Peyer's patch (tissue), 4 donors: ENCODE measurements around the gene PHKB. TPM values are rescaled to one million over a fixed set of nuclear protein-coding genes. Genes with fewer than 3 reads are reported as not detected.

Experiments used
- DNase-seq, 3 donors: peaks; one replicate each; pipeline ENCODE4 v3.0.0-alpha.2; 2017 to 2019
- H3K27ac ChIP-seq, 4 donors: fragments of 200-600 bp; sonication (generic); one replicate each; pipeline ENCODE4 v1.5.1; 2016 to 2019
- H3K27me3 ChIP-seq, 2 donors: fragments of 200-600 bp; sonication (generic); one replicate each; pipeline ENCODE4 v1.5.1; 2019
- H3K36me3 ChIP-seq, 3 donors: fragments of 200-600 bp; sonication (generic); one replicate each; pipeline ENCODE4 v1.5.1; 2016 to 2019
- H3K4me1 ChIP-seq, 4 donors: fragments of 200-600 bp; sonication (generic); one replicate each; pipeline ENCODE4 v1.5.1; 2016 to 2019
- H3K4me3 ChIP-seq, 4 donors: fragments of 200-600 bp; sonication (generic); 1 replicate in 3 of 4; 2 replicates in 1 of 4; pipeline ENCODE4 v1.5.1; 2016 to 2019; ENCODE audit warnings: mild to moderate bottlenecking in 1 of 4
- H3K9me3 ChIP-seq, 4 donors: fragments of 200-600 bp; sonication (generic); one replicate each; pipeline ENCODE4 v1.5.1; 2016 to 2019; ENCODE audit warnings: mild to moderate bottlenecking in 1 of 4
- POLR2A ChIP-seq, 2 donors: fragments of 450-650 bp; IDR thresholded peaks; one replicate each; pipeline ENCODE4 v1.5.1; 2017; ENCODE audit warnings: antibody characterized with exemption in 2 of 2, mild to moderate bottlenecking in 2 of 2, moderate library complexity in 2 of 2
- total RNA-seq, 4 donors: library from RNA; depleted of rRNA; stranded (reverse); fragments of >200 nt; gene quantifications; one replicate each; pipeline ENCODE4 v1.1.0, GENCODE V29; 2016
- TF ChIP-seq, protein P1 (sequence below), 6 experiments: fragments of 450-650 bp in 4 of 6; fragments of 200-600 bp in 2 of 6; sonication (generic) in 1 of 6; IDR thresholded peaks; one replicate each; pipeline ENCODE4 v1.5.1; 2017 to 2019; ENCODE audit warnings: antibody characterized with exemption in 6 of 6, mild to moderate bottlenecking in 3 of 6, moderate library complexity in 1 of 6

Gene PHKB
- total RNA-seq, 4 donors from 2014 or later = 124 to 180 (median 142) TPM

DNA sequence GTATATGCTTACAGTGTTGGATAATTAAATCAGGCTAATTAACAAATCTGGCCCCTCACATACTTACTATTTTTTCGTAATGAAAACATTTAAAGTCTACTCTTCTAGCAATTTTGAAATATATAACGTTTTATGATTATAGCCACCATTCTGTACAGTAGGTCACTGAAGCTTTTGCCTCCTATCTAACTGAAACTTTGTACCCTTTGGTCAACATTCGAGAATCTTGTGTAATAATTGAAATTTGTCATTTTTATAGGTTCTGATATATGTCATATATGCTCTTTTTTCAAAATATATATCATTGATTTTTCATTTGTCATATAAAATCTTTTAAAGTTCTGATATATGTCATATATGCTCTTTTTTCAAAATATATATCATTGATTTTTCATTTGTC lies 12.7 kb downstream of the PHKB start:
- H3K36me3 ChIP-seq = no peaks in the 10 kb centered on the region
- H3K9me3 ChIP-seq = no peaks in the 10 kb centered on the region
- no peak for DNase-seq
- H3K4me3 ChIP-seq = no peak overlapping the region
- TF ChIP-seq, protein P1, sequence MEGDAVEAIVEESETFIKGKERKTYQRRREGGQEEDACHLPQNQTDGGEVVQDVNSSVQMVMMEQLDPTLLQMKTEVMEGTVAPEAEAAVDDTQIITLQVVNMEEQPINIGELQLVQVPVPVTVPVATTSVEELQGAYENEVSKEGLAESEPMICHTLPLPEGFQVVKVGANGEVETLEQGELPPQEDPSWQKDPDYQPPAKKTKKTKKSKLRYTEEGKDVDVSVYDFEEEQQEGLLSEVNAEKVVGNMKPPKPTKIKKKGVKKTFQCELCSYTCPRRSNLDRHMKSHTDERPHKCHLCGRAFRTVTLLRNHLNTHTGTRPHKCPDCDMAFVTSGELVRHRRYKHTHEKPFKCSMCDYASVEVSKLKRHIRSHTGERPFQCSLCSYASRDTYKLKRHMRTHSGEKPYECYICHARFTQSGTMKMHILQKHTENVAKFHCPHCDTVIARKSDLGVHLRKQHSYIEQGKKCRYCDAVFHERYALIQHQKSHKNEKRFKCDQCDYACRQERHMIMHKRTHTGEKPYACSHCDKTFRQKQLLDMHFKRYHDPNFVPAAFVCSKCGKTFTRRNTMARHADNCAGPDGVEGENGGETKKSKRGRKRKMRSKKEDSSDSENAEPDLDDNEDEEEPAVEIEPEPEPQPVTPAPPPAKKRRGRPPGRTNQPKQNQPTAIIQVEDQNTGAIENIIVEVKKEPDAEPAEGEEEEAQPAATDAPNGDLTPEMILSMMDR (IDR thresholded peaks at IDR 0.05) = no peak
- TF ChIP-seq POLR2A (IDR thresholded peaks at IDR 0.05) = no peak
- no peaks in the 10 kb centered on the region for H3K27me3 ChIP-seq
- H3K27ac ChIP-seq = no peak overlapping the region
- peaks cover 0 to 6% (median 0%) of the 10 kb centered on the region in 4 donors for H3K4me1 ChIP-seq

DNA sequence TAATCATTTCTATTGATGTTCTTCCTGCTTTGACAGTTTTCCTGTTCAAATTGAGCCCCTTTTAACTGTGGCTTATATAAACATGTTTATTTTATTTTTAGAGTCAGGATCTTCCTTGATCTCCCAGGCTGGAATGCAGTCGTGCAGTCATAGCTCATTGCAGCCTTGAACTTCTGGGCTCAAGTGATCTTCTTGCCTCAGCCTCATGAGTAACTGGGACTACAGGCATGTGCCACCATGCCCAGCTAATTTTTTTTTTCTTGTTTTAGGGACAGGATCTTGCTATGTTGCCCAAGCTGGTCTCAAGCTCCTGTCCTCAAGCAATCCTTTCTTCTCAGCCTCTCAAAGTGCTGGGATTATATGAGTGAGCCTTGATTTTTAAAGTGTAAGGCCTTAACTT lies 14.7 kb downstream of the PHKB start:
- Histone ChIP-seq H3K27me3 (no peaks in the 10 kb centered on the region), H3K4me1 (no peaks in the 10 kb centered on the region), H3K9me3 (no peaks in the 10 kb centered on the region), H3K27ac (no peak overlapping the region), H3K4me3 (no peak overlapping the region), H3K36me3 (no peaks in the 10 kb centered on the region)
- DNase-seq = no peak
- TF ChIP-seq POLR2A (IDR thresholded peaks at IDR 0.05) = no peak
- TF ChIP-seq, protein P1 (IDR thresholded peaks at IDR 0.05) = no peak

DNA sequence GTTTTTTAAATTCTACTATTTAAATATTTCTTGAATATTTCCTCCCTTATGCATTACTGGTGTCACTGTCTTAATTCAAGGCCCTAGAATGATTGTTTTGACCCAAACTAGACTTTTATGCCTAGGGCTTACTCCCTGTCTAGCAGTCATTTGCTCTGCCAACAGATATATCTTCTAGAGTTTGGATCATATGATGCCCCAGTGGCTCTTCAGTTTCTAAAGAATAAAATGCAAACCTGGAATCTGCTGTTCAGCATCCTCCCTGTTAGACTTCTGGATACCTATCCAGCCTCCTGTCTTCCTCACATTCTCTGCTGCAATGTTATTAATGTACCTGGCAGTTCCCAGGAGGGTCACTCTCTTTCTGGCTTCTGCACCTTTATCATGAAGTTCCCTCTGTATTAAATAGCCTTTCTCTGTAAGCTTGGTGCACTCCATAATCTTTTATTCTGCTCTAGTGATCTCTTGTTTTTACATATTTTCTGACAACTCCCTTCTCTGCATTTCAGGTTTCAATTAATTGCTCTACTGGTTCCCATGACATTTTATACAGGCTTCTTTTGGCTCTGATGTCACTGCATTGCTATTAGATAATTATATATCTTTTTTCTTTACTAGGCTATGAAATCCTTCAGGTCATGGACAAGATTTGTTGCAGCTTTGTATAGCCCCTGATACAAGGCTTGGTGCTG lies 15.7 kb downstream of the PHKB start:
- H3K4me1 ChIP-seq = no peaks in the 10 kb centered on the region
- H3K4me3 ChIP-seq = no peak overlapping the region
- H3K27ac ChIP-seq = no peak overlapping the region
- no peaks in the 10 kb centered on the region for H3K36me3 ChIP-seq
- DNase-seq = no peak
- no peak for TF ChIP-seq POLR2A (IDR thresholded peaks at IDR 0.05)
- no peaks in the 10 kb centered on the region for H3K9me3 ChIP-seq
- H3K27me3 ChIP-seq = no peaks in the 10 kb centered on the region

DNA sequence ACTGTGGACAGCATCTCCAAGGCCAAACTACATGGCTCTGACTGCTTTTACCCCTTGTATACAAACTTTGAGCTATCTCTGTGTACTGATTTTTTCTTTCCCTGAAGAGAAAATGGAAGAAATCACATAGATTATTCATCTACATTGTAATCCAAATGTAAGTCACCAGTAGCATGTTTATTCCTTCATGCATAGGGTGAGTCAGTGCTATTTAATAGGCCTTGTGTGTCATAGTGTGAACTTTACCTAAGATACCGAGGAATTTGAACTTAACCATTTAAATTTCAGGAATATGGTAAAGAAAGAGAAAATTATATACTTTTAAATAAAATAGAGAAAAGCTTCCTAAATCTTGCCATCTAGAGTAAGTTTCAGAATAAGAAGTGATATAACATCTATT lies 16.5 kb downstream of the PHKB start:
- H3K4me1 ChIP-seq = no peaks in the 10 kb centered on the region
- TF ChIP-seq, protein P1 (IDR thresholded peaks at IDR 0.05) = no peak

DNA sequence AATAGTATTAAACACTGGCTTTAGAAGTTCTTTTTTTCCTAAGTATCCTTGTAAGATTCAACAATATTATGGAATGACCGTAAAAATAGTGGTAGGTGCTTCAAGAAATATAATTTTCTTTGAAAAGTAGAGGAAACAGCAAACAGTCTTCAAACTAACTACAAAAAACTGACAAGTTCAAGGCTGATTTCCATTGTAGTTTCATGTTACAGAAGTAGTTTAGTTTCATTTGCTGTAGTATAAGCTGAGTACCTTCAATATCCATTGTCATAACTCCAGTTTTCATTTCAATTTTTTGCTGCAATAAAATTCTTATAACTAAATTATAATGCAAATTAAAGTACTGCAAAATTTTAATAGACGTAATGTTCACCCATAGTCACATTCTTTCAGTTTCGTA lies 19.3 kb downstream of the PHKB start:
- TF ChIP-seq, protein P1 (IDR thresholded peaks at IDR 0.05) = no peak
- no peak for TF ChIP-seq POLR2A (IDR thresholded peaks at IDR 0.05)
- no peak for DNase-seq
- H3K4me1 ChIP-seq = no peaks in the 10 kb centered on the region

More for the DNA sequence above, 16.5 kb downstream of the PHKB start:
- no peaks in the 10 kb centered on the region for H3K9me3 ChIP-seq
- no peak overlapping the region for H3K4me3 ChIP-seq
- no peak overlapping the region for H3K27ac ChIP-seq
- no peak for DNase-seq
- H3K36me3 ChIP-seq = no peaks in the 10 kb centered on the region
- H3K27me3 ChIP-seq = no peaks in the 10 kb centered on the region

DNA sequence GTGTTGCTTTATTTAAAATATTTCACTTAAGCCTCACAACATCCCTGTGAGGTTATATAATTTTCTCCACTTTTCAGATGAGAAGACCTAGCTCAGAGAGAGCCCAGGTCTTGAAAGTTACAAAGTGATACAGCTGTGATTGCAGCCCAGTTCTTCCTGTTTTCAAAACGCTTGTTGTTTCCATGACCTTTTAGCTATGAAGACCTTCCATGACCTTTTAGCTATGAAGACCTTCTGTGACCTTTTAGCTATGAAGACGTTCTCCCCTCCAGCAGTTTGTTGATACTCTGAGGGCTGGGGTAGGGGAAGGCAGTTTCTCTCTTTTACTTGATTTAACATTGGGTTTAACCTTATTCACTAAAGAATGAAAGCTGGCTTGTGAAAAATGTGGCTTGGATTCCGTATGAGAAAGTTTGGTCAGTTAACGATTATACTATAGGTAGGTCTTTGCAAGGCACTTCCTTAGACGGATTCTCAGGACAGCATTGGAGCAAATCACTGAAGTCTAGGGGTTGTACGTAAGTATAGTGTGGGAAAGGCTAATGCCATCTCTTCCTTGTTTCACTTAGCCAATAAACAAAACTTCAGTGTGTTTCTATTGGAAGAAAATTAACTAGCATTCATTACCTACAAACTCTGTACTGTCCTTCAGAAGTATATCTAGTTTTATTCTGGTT lies 20.7 kb downstream of the PHKB start:
- no peak overlapping the region for H3K4me3 ChIP-seq
- TF ChIP-seq, protein P1 (IDR thresholded peaks at IDR 0.05) = no peak
- TF ChIP-seq POLR2A (IDR thresholded peaks at IDR 0.05) = no peak
- no peak for DNase-seq
- H3K36me3 ChIP-seq = no peaks in the 10 kb centered on the region
- no peaks in the 10 kb centered on the region for H3K27me3 ChIP-seq
- H3K4me1 ChIP-seq = no peaks in the 10 kb centered on the region
- H3K9me3 ChIP-seq = no peaks in the 10 kb centered on the region
- no peak overlapping the region for H3K27ac ChIP-seq

More for the DNA sequence above, 19.3 kb downstream of the PHKB start:
- Histone ChIP-seq H3K27me3 (no peaks in the 10 kb centered on the region), H3K36me3 (no peaks in the 10 kb centered on the region), H3K4me3 (no peak overlapping the region), H3K9me3 (no peaks in the 10 kb centered on the region), H3K27ac (no peak overlapping the region)
